Measurements from ENCODE around the gene MAPKBP1.

MAPKBP1 gene

GRCh38 chr15:41809526-41810220 is 35.4 kb downstream of the MAPKBP1 start:
- no peak overlapping the region for H3K4me3 ChIP-seq (ENCODE audit: low read depth, low read length)
- TF ChIP-seq CTCF (IDR thresholded peaks at IDR 0.05; ENCODE audit: low read depth, low read length): no peak

GRCh38 chr15:41810651-41811431 is 36.6 kb downstream of the MAPKBP1 start:
- H3K4me3 ChIP-seq (ENCODE audit: low read depth, low read length): no peak overlapping the region
- no peak for TF ChIP-seq CTCF (IDR thresholded peaks at IDR 0.05; ENCODE audit: low read depth, low read length)

- no peak overlapping the region for H3K4me3 ChIP-seq (ENCODE audit: low read depth, low read length)
- peak; percentile 87 for TF ChIP-seq CTCF (IDR thresholded peaks at IDR 0.05; ENCODE audit: low read depth, low read length)
Observed at GRCh38 chr15:41811432-41812195, 37.3 kb downstream of the MAPKBP1 start.

- no peak for TF ChIP-seq CTCF (IDR thresholded peaks at IDR 0.05; ENCODE audit: low read depth, low read length)
Observed at GRCh38 chr15:41812820-41813375, 38.6 kb downstream of the MAPKBP1 start.

GRCh38 chr15:41813426-41813825 is 39.1 kb downstream of the MAPKBP1 start:
- no peak for TF ChIP-seq CTCF (IDR thresholded peaks at IDR 0.05; ENCODE audit: low read depth, low read length)
- H3K4me3 ChIP-seq (ENCODE audit: low read depth, low read length): no peak overlapping the region

More at GRCh38 chr15:41812820-41813375, 38.6 kb downstream of the MAPKBP1 start:
- no peak overlapping the region for H3K4me3 ChIP-seq (ENCODE audit: low read depth, low read length)

- no peak overlapping the region for H3K4me3 ChIP-seq (ENCODE audit: low read depth, low read length)
- no peak for TF ChIP-seq CTCF (IDR thresholded peaks at IDR 0.05; ENCODE audit: low read depth, low read length)
Observed at GRCh38 chr15:41814534-41814933, 40.2 kb downstream of the MAPKBP1 start.
